Measurements from ENCODE around the gene ELFN2.

DNA sequence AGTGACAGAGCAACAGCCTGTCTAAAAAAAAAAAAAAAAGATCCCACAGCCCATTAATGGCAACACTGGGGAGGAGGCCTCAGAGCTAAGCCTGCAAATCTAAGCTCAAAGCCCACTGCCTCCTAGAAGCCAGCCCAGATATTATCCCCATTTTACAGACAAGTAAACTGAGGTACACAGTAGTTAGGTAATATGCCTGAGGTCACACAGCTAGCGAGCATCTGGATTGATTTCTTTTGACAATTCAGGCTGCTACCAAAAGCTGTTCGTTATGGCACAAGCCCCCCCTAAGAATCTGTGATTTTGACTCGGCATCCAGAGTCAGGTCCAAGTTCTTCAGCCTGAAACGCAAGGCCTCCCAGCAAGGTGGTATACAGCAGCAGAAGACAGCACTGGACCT is 13.7 kb downstream of the ELFN2 start:
- TF ChIP-seq, protein P1, sequence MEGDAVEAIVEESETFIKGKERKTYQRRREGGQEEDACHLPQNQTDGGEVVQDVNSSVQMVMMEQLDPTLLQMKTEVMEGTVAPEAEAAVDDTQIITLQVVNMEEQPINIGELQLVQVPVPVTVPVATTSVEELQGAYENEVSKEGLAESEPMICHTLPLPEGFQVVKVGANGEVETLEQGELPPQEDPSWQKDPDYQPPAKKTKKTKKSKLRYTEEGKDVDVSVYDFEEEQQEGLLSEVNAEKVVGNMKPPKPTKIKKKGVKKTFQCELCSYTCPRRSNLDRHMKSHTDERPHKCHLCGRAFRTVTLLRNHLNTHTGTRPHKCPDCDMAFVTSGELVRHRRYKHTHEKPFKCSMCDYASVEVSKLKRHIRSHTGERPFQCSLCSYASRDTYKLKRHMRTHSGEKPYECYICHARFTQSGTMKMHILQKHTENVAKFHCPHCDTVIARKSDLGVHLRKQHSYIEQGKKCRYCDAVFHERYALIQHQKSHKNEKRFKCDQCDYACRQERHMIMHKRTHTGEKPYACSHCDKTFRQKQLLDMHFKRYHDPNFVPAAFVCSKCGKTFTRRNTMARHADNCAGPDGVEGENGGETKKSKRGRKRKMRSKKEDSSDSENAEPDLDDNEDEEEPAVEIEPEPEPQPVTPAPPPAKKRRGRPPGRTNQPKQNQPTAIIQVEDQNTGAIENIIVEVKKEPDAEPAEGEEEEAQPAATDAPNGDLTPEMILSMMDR (IDR thresholded peaks at IDR 0.05), result no peak
- TF ChIP-seq EP300 (IDR thresholded peaks at IDR 0.05; ENCODE audit: low read depth), result no peak

Data from transverse colon (tissue), 3 donors.